Gastrocnemius medialis (tissue), 4 donors: ENCODE results near the gene PLET1. TPM values are rescaled to one million over a fixed set of nuclear protein-coding genes. Genes with fewer than 3 reads are reported as not detected.

Source experiments
- ATAC-seq, 2 donors: fragments of 150-250 bp; one replicate each; pipeline ENCODE4 v1.9.1; 2016
- DNase-seq, 2 donors: peaks; one replicate each; pipeline ENCODE4 v3.0.0-alpha.2; 2019
- H3K27ac ChIP-seq, 4 donors: fragments of 200-600 bp; sonication (generic); 1 replicate in 1 of 4; 2 replicates in 3 of 4; pipeline ENCODE4 v1.5.1; 2016 to 2018; ENCODE audit warnings: mild to moderate bottlenecking in 2 of 4, moderate library complexity in 1 of 4
- H3K27me3 ChIP-seq, 3 donors: fragments of 200-600 bp; sonication (generic) in 2 of 3; 1 replicate in 1 of 3; 2 replicates in 2 of 3; pipeline versions ENCODE4 v1.5.1 to v1.6.0; 2016 to 2019; ENCODE audit warnings: mild to moderate bottlenecking in 1 of 3, moderate library complexity in 1 of 3
- H3K36me3 ChIP-seq, 2 donors: fragments of 200-600 bp; sonication (generic) in 1 of 2; one replicate each; pipeline ENCODE4 v1.5.1; 2017 to 2018
- H3K4me1 ChIP-seq, 2 donors: fragments of 200-600 bp; sonication (generic) in 1 of 2; one replicate each; pipeline ENCODE4 v1.5.1; 2016 to 2017; ENCODE audit warnings: mild to moderate bottlenecking in 2 of 2
- H3K4me3 ChIP-seq, 4 donors: fragments of 200-600 bp; sonication (generic) in 3 of 4; 1 replicate in 1 of 4; 2 replicates in 3 of 4; pipeline ENCODE4 v1.5.1; 2016 to 2019; ENCODE audit warnings: mild to moderate bottlenecking in 2 of 4
- H3K9me3 ChIP-seq, 3 donors: fragments of 200-600 bp; sonication (generic) in 2 of 3; 1 replicate in 1 of 3; 2 replicates in 2 of 3; pipeline ENCODE4 v1.5.1; 2016 to 2019
- POLR2A ChIP-seq, 2 donors: fragments of 450-650 bp; IDR thresholded peaks; one replicate each; pipeline ENCODE4 v1.6.1; 2017; ENCODE audit warnings: antibody characterized with exemption in 2 of 2, mild to moderate bottlenecking in 2 of 2, moderate library complexity in 2 of 2
- in situ Hi-C, 4 donors: fragments of 200-750 bp; cut with MboI; loops; one replicate each; pipeline versions ENCODE4 v1.15.0 to v1.8.0; 2017; ENCODE audit warnings: low sequenced_read_pairs in 4 of 4
- intact Hi-C: fragments of 100-400 bp; cut with DNase I; formaldehyde crosslinking; loops from one replicate; pipeline ENCODE4 v1.15.1; 2023; ENCODE audit warnings: low total_unique reads
- total RNA-seq, 4 donors: library from RNA; depleted of rRNA; stranded (reverse); fragments of >200 nt; gene quantifications; one replicate each; pipeline versions ENCODE4 v1.1.0 to v1.2.3, GENCODE V29; 2016
- TF ChIP-seq, protein P1 (sequence below), 5 experiments: fragments of 450-650 bp in 3 of 5; fragments of 200-600 bp in 2 of 5; sonication (generic) in 2 of 5; IDR thresholded peaks in 4 of 5; conservative IDR thresholded peaks in 1 of 5; 1 replicate in 4 of 5; 2 replicates in 1 of 5; pipeline ENCODE4 v1.5.1; 2016 to 2019; ENCODE audit warnings: antibody characterized with exemption in 5 of 5, mild to moderate bottlenecking in 3 of 5, moderate library complexity in 3 of 5

Gene PLET1
- total RNA-seq, 4 donors from 2014 or later = not detected

DNA sequence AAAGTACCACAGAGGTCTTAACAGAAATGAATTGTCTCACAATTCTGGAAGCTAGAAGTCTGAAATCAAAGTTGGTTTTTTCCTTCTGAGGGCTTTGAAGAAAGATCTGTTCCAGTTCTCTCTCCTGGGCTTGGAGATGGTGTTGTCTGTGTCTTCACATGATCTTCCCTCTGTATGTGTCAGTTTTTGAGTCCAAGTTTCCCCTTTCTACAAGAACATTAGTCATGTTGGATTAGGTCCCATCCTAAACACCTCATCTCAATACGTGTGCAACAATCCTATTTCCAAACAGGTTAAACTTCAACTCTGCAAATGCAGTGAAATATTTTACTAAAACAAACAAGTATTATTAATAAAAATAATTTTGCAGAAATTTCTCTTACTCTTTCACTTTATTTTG, 37.5 kb downstream of the PLET1 start:
- no peaks in the 10 kb centered on the region for H3K9me3 ChIP-seq
- H3K4me1 ChIP-seq = peaks cover 10 to 11% of the 10 kb centered on the region in 2 donors
- H3K27ac ChIP-seq = no peak overlapping the region
- TF ChIP-seq, protein P1, sequence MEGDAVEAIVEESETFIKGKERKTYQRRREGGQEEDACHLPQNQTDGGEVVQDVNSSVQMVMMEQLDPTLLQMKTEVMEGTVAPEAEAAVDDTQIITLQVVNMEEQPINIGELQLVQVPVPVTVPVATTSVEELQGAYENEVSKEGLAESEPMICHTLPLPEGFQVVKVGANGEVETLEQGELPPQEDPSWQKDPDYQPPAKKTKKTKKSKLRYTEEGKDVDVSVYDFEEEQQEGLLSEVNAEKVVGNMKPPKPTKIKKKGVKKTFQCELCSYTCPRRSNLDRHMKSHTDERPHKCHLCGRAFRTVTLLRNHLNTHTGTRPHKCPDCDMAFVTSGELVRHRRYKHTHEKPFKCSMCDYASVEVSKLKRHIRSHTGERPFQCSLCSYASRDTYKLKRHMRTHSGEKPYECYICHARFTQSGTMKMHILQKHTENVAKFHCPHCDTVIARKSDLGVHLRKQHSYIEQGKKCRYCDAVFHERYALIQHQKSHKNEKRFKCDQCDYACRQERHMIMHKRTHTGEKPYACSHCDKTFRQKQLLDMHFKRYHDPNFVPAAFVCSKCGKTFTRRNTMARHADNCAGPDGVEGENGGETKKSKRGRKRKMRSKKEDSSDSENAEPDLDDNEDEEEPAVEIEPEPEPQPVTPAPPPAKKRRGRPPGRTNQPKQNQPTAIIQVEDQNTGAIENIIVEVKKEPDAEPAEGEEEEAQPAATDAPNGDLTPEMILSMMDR (IDR thresholded peaks at IDR 0.05 in 4 of 5, conservative IDR thresholded peaks at IDR 0.05 in 1 of 5) = no peak
- TF ChIP-seq POLR2A (IDR thresholded peaks at IDR 0.05) = no peak
- no peak overlapping the region for H3K4me3 ChIP-seq
- H3K27me3 ChIP-seq = no peaks in the 10 kb centered on the region
- in situ Hi-C loops (loop anchor here (5.0 to 25.0 kb wide), 2 partner anchors 54 to 1064 kb away; no protein-coding TSS in a partner anchor), intact Hi-C loops (loop anchor here (10.0 kb wide), 2 partner anchors 332 to 1092 kb away; partner anchors contain the start of gene TTC12)
- no peaks in the 10 kb centered on the region for H3K36me3 ChIP-seq
- DNase-seq (no peak), ATAC-seq (no peak)

DNA sequence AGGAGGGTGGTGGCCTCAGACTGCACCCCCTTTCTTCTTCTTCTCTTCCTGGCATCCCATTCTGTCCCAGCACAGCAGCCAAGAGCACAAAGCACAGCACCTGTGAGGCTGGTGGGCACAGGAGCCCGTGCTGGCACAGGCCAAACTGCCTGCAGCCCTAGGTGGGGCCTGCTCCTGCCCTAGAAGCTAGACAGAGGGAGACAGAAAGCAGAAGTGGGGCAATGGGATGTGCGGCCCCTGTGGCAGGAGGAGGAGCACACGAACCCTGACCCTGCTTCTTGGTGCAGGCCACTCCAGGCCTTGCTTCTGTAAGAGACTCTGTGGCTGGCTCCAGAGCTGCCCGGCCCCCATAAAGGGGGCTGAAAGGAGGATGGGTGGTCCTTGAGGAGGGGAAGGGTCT, 38.4 kb downstream of the PLET1 start:
- TF ChIP-seq POLR2A (IDR thresholded peaks at IDR 0.05) = no peak
- TF ChIP-seq, protein P1 (IDR thresholded peaks at IDR 0.05 in 4 of 5, conservative IDR thresholded peaks at IDR 0.05 in 1 of 5) = no peak
- H3K9me3 ChIP-seq = no peaks in the 10 kb centered on the region
- peaks cover 5% of the 10 kb centered on the region in 2 donors for H3K4me1 ChIP-seq
- H3K27me3 ChIP-seq = no peaks in the 10 kb centered on the region
- H3K4me3 ChIP-seq = no peak overlapping the region
- ATAC-seq (no peak), DNase-seq (no peak)
- in situ Hi-C loops (loop anchor here (5.0 to 25.0 kb wide), 2 partner anchors 55 to 1065 kb away; no protein-coding TSS in a partner anchor), intact Hi-C loops (loop anchor here (10.0 kb wide), 2 partner anchors 332 to 1092 kb away; partner anchors contain the start of gene TTC12)
- no peak overlapping the region for H3K27ac ChIP-seq
- H3K36me3 ChIP-seq = no peaks in the 10 kb centered on the region

DNA sequence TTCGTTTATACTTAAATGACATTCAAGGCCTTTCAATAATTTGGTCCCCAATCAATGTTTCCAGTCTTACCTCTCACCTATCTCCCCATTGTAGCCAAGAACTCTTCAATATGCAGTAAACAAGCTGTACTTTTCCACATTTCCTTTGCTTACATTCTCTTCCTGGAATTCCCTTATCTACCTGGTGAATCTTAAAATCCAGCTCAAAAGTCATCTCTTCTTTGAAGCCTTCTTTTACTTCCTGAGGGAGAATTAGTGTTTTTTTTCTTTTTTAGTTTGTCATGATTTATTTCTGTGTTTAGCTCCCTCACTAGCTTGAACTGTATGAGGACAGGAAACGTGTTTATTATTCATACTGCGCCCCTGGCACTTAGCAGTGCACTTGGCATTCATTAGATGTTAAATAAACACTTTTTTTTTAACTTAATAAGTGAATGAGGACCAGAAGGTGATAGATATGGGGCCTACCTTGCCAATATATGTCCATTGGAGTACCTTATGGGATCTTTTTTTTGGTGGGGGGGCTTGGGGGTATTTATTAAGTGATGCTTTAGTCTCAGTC, 39.3 kb downstream of the PLET1 start:
- no peak for TF ChIP-seq POLR2A (IDR thresholded peaks at IDR 0.05)
- TF ChIP-seq, protein P1 (IDR thresholded peaks at IDR 0.05 in 4 of 5, conservative IDR thresholded peaks at IDR 0.05 in 1 of 5) = no peak
- in situ Hi-C loops (loop anchor here (5.0 to 25.0 kb wide), 2 partner anchors 56 to 1066 kb away; no protein-coding TSS in a partner anchor), intact Hi-C loops (loop anchor here (10.0 kb wide), 2 partner anchors 333 to 1093 kb away; partner anchors contain the start of gene TTC12)
- no peak overlapping the region for H3K27ac ChIP-seq
- no peaks in the 10 kb centered on the region for H3K36me3 ChIP-seq
- ATAC-seq (no peak), DNase-seq (no peak)
- no peaks in the 10 kb centered on the region for H3K27me3 ChIP-seq
- no peaks in the 10 kb centered on the region for H3K4me1 ChIP-seq
- no peaks in the 10 kb centered on the region for H3K9me3 ChIP-seq
- H3K4me3 ChIP-seq = no peak overlapping the region

DNA sequence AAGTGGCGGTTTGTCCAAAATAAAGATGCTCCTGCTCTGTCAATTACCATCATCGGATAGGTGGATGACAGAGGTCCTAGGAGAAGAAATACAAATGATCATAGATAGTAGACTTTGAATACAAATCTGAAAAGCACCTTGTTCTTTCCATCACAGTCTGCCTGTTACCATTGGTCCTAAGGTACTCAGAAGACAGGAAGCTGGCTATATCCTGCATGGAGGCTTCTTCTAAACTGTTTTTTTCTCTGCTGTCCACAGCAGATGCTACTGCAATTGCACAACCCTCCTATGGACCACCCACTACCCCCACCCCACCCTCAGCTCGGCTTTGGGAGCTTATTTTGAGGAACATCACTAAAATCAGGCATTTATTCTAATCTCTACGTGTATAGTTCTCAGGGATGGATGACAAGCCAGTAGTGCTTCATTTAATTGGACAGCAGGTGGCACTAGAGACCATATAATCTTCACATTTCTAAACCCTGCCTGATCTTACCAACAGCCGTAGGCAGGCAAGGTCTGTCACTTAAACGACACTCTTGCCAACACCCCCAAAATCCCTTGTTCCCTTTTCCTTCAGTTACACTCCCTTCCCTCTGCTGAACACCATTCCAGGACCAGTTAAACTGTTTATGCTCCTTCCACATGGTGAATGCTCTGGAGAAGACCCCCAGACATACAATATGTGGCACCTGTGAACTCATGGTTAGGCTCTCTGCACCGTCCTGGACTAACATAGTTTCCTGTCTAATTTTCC, 41.0 kb downstream of the PLET1 start:
- in situ Hi-C loops (loop anchor here (5.0 to 25.0 kb wide), 3 partner anchors 58 to 1075 kb away; no protein-coding TSS in a partner anchor), intact Hi-C loops (loop anchor here (1.0 to 10.0 kb wide), 3 partner anchors 61 to 1095 kb away; partner anchors contain the start of gene TTC12)
- no peaks in the 10 kb centered on the region for H3K27me3 ChIP-seq
- DNase-seq = peak; percentile 13 to 21
- H3K27ac ChIP-seq = no peak overlapping the region
- peak; percentile 92 to 97 for ATAC-seq
- H3K36me3 ChIP-seq = no peaks in the 10 kb centered on the region
- H3K4me1 ChIP-seq = no peaks in the 10 kb centered on the region
- no peak overlapping the region for H3K4me3 ChIP-seq
- TF ChIP-seq, protein P1 (IDR thresholded peaks at IDR 0.05 in 4 of 5, conservative IDR thresholded peaks at IDR 0.05 in 1 of 5) = peak; percentile 83 to 86 (median 85)
- TF ChIP-seq POLR2A (IDR thresholded peaks at IDR 0.05) = no peak
- no peaks in the 10 kb centered on the region for H3K9me3 ChIP-seq
